Measurements from ENCODE around the gene MYH6. TPM values are rescaled to one million over a fixed set of nuclear protein-coding genes. Genes with fewer than 3 reads are reported as not detected.

MYH6 gene
- total RNA-seq, 4 donors from 2014 or later, result 0.20 TPM; not detected in 3

GRCh38 chr14:23405516-23406025 is 2.5 kb downstream of the MYH6 start:
- WGBS, 2 donors, result 91% methylated on average over 12 to 13 of the region's 13 CpGs
- no peak for TF ChIP-seq POLR2A (IDR thresholded peaks at IDR 0.05)
- TF ChIP-seq CTCF (IDR thresholded peaks at IDR 0.05), result no peak
- no peak overlapping the region for H3K4me3 ChIP-seq (ENCODE audit: low read depth, poor library complexity, severe bottlenecking)
- intact Hi-C loops (cut with DNase I; ENCODE audit: low total_unique reads), result loop anchor here (5.0 kb wide), 1 partner anchor 1048 kb away; no protein-coding TSS in a partner anchor
- no peak for DNase-seq (ENCODE audit: low spot score in 2 of 2)

- no peak for DNase-seq (ENCODE audit: low spot score in 2 of 2)
- intact Hi-C loops (cut with DNase I; ENCODE audit: low total_unique reads), result loop anchor here (5.0 kb wide), 1 partner anchor 1048 kb away; no protein-coding TSS in a partner anchor
- 72 to 76% methylated on average over 10 of the region's 10 CpGs for WGBS, 2 donors
- no peak for TF ChIP-seq CTCF (IDR thresholded peaks at IDR 0.05)
- no peak for TF ChIP-seq POLR2A (IDR thresholded peaks at IDR 0.05)
- H3K4me3 ChIP-seq (ENCODE audit: low read depth, poor library complexity, severe bottlenecking), result no peak overlapping the region
Measured at GRCh38 chr14:23405096-23405495, 3.0 kb downstream of the MYH6 start.

- intact Hi-C loops (cut with DNase I; ENCODE audit: low total_unique reads), result no loop called here
- no peak overlapping the region for H3K4me3 ChIP-seq (ENCODE audit: low read depth, poor library complexity, severe bottlenecking)
- 85 to 89% methylated on average over 14 of the region's 14 CpGs for WGBS, 2 donors
- DNase-seq (ENCODE audit: low spot score in 2 of 2), result no peak
- TF ChIP-seq CTCF (IDR thresholded peaks at IDR 0.05) (no peak), POLR2A (IDR thresholded peaks at IDR 0.05) (no peak)
Measured at GRCh38 chr14:23404331-23404900, 3.7 kb downstream of the MYH6 start.

GRCh38 chr14:23403908-23404307 is 4.2 kb downstream of the MYH6 start:
- H3K4me3 ChIP-seq (ENCODE audit: low read depth, poor library complexity, severe bottlenecking), result no peak overlapping the region
- TF ChIP-seq CTCF (IDR thresholded peaks at IDR 0.05) (no peak), POLR2A (IDR thresholded peaks at IDR 0.05) (no peak)
- intact Hi-C loops (cut with DNase I; ENCODE audit: low total_unique reads), result no loop called here
- 64 to 75% methylated on average over 4 of the region's 4 CpGs for WGBS, 2 donors
- DNase-seq (ENCODE audit: low spot score in 2 of 2), result no peak

GRCh38 chr14:23403139-23403438 is 5.0 kb downstream of the MYH6 start:
- 57 to 61% methylated on average over 7 of the region's 7 CpGs for WGBS, 2 donors
- H3K4me3 ChIP-seq (ENCODE audit: low read depth, poor library complexity, severe bottlenecking), result no peak overlapping the region
- intact Hi-C loops (cut with DNase I; ENCODE audit: low total_unique reads), result no loop called here
- TF ChIP-seq CTCF (IDR thresholded peaks at IDR 0.05) (no peak), POLR2A (IDR thresholded peaks at IDR 0.05) (no peak)
- DNase-seq (ENCODE audit: low spot score in 2 of 2), result no peak

Data from lower leg skin (tissue), 4 donors.